ENCODE measurements around the gene DRAP1. TPM values are rescaled to one million over a fixed set of nuclear protein-coding genes. Genes with fewer than 3 reads are reported as not detected.

DRAP1 gene
- total RNA-seq: 100 to 1,000 TPM in 1 of 4 donors, 10 to 100 TPM in 3; 74.5 to 138 (median 91.3) TPM
- polyA plus RNA-seq: 100 to 1,000 TPM; 121 to 217 (median 134) TPM
- long read RNA-seq, donor 1, transcript DRAP1-209 (4 exons, 453 nt): minor isoform, 5 of 84 reads
- long read RNA-seq, donor 1, transcript DRAP1-201 (7 exons, 989 nt): major isoform, 72 of 84 reads
- long read RNA-seq, donor 1, partial matches to known transcripts: 0 of 84 reads
- long read RNA-seq, donor 1, other reads (novel, unspliced or antisense): 5 of 84 reads
- long read RNA-seq, donor 2, transcript DRAP1-201 (7 exons, 989 nt): major isoform, 107 of 120 reads
- long read RNA-seq, donor 2, partial matches to known transcripts: 3 of 120 reads
- long read RNA-seq, donor 2, other reads (novel, unspliced or antisense): 5 of 120 reads

GRCh38 chr11:65919141-65919572 is at the start of gene DRAP1:
TSS of gene DRAP1 (plus strand) at chr11:65919426. CDS start at chr11:65919502, 76 bp downstream.
- H3K27me3 ChIP-seq (ENCODE audit: insufficient read depth in 3 of 3, low read length in 2 of 3): no peaks in the 10 kb centered on the region
- intact Hi-C loops (cut with DNase I): loop anchor here in 1 of 2 donors (1.0 to 2.0 kb wide), 4 partner anchors 31 to 208 kb away; partner anchors contain the start of gene FIBP
- 0 to 1% (median 0%) methylated on average over 35 to 59 of the region's 59 CpGs for WGBS, 3 donors
- H3K36me3 ChIP-seq (ENCODE audit: insufficient read depth in 1 of 2, low read depth in 1 of 2): peaks cover 0 to 38% of the 10 kb centered on the region in 2 donors
- H3K4me1 ChIP-seq: peaks cover 43% of the 10 kb centered on the region
- peak; percentile 99 to 100 for DNase-seq
- peak; percentile 83 to 88 (median 86) for ATAC-seq
- peak within 1 kb of the TSS; percentile 99 for H3K27ac ChIP-seq
- H3K9me3 ChIP-seq: no peaks in the 10 kb centered on the region
- peak within 1 kb of the TSS; percentile 100 for H3K4me3 ChIP-seq
- TF ChIP-seq CTCF (IDR thresholded peaks at IDR 0.05): no peak

- no peak for DNase-seq
- Histone ChIP-seq H3K4me3 (no peak overlapping the region), H3K27ac (no peak overlapping the region), H3K9me3 (no peaks in the 10 kb centered on the region), H3K36me3 (ENCODE audit: insufficient read depth in 1 of 2, low read depth in 1 of 2) (peaks cover 0 to 59% of the 10 kb centered on the region in 2 donors), H3K4me1 (peaks cover 12% of the 10 kb centered on the region), H3K27me3 (ENCODE audit: insufficient read depth in 3 of 3, low read length in 2 of 3) (no peaks in the 10 kb centered on the region)
- intact Hi-C loops (cut with DNase I): no loop called here
- no peak for ATAC-seq
- no peak for TF ChIP-seq CTCF (IDR thresholded peaks at IDR 0.05)
- WGBS, 3 donors: 79 to 84% (median 82%) methylated on average over 24 of the region's 24 CpGs
Observed at GRCh38 chr11:65869643-65870306, 49.5 kb upstream of the DRAP1 start.

GRCh38 chr11:65870307-65870658 is 48.9 kb upstream of the DRAP1 start:
- intact Hi-C loops (cut with DNase I): no loop called here
- H3K4me3 ChIP-seq: no peak overlapping the region
- H3K4me1 ChIP-seq: peaks cover 12% of the 10 kb centered on the region
- no peaks in the 10 kb centered on the region for H3K27me3 ChIP-seq (ENCODE audit: insufficient read depth in 3 of 3, low read length in 2 of 3)
- no peak for DNase-seq
- TF ChIP-seq CTCF (IDR thresholded peaks at IDR 0.05): no peak
- H3K36me3 ChIP-seq (ENCODE audit: insufficient read depth in 1 of 2, low read depth in 1 of 2): peaks cover 0 to 54% of the 10 kb centered on the region in 2 donors
- H3K9me3 ChIP-seq: no peaks in the 10 kb centered on the region
- H3K27ac ChIP-seq: peak overlapping the region; percentile 81
- WGBS, 3 donors: 74 to 78% (median 76%) methylated on average over 11 of the region's 11 CpGs
- no peak for ATAC-seq

DNA sequence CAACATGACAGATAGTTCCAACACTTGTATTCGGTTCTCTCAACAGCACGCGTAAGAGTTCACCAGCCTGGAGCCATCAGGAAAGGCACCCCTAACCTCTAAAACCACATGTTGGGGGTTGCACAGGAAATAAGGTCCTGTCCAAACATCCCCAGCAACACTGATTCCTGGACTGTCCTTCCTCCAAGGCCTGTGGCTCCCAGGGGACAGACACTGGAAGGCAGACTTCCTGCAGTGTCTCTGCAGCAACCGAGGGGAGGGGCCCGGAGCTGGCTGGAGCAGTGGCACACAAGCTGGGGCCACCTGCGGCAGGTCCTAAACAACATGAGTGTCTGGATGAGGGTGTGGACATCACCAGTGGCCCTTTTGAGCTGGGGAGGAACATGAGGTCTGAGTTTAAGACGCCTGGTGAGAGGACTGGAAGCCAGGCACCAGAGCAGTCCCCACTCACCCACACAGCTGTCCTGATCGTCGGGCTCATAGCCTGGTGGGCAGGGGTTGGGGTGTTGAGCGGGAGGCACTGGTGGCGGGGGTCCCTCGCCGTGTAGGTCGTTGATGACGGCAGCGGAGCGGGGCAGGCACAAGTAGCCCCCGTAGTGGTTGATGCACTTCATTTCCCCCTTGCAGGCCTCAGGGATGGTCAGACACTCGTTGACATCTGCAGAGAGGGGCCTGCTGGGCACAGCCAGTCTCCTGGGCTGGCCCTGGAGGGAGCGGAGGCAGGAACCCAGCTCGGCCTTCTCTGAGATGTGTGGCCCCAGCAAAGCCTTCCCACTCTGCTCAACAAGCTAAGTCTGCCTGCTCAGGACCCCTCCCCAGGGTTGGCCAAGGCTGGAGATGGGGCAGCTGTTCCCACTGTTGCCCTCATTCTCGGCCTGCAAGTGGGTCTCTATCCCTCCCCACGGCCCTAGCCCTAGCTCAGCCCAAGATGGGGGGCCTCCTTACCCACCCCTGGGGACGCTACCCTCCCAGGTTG is 48.2 kb upstream of the DRAP1 start:
- intact Hi-C loops (cut with DNase I): no loop called here
- peak overlapping the region; percentile 81 for H3K27ac ChIP-seq
- peaks cover 12% of the 10 kb centered on the region for H3K4me1 ChIP-seq
- H3K36me3 ChIP-seq (ENCODE audit: insufficient read depth in 1 of 2, low read depth in 1 of 2): peaks cover 0 to 47% of the 10 kb centered on the region in 2 donors
- TF ChIP-seq CTCF (IDR thresholded peaks at IDR 0.05): no peak
- 68 to 72% (median 71%) methylated on average over 24 of the region's 24 CpGs for WGBS, 3 donors
- H3K27me3 ChIP-seq (ENCODE audit: insufficient read depth in 3 of 3, low read length in 2 of 3): no peaks in the 10 kb centered on the region
- peak overlapping the region; percentile 75 for H3K4me3 ChIP-seq
- DNase-seq: peak; percentile 60 to 67
- ATAC-seq: no peak
- no peaks in the 10 kb centered on the region for H3K9me3 ChIP-seq
